H1 (cell line): ENCODE results near the gene PKD1L1. TPM values are rescaled to one million over a fixed set of nuclear protein-coding genes. Genes with fewer than 3 reads are reported as not detected.

Experiments used
- CHD7 ChIP-seq: fragments of 300-600 bp; sonication (generic); IDR thresholded peaks from 2 replicates; pipeline ENCODE4 v1.7.1; 2012; ENCODE audit warnings: low read length, moderate library complexity, mild to moderate bottlenecking, inconsistent platforms; ENCODE audit not compliant: insufficient replicate concordance
- polyA plus RNA-seq, 7 experiments: library from polyadenylated mRNA; depleted of rRNA in 3 of 7; stranded (reverse) in 5 of 7; unstranded in 2 of 7; fragments of >200 nt in 5 of 7; fragments of 200-250 nt in 2 of 7; gene quantifications; 1 replicate in 5 of 7; 2 replicates in 1 of 7; 4 replicates in 1 of 7; pipeline versions ENCODE4 v1.2.1 to v1.2.3, GENCODE V29; 2011 to 2013; ENCODE audit warnings: missing spikeins in 2 of 7, mixed read lengths in 2 of 7
- total RNA-seq: library from RNA; stranded (reverse); fragmentation: NEBNext Ultra II Directional; extraction: Animal tissue kit (Norgen Biotek cat#: 25700); gene quantifications from 2 replicates; pipeline ENCODE4 v1.2.1, GENCODE V29; 2021

PKD1L1 gene
- total and polyA plus RNA-seq, 2 of the 8 experiments (the other 6 are each of a cell fraction or from before 2014, with no cell fraction given), result 0.22 to 0.35 TPM

- no peak for TF ChIP-seq CHD7
- TF ChIP-seq, all 59 proteins: peak for 0
These were observed 105.0 kb downstream of the PKD1L1 start (continued) for GRCh38 chr7:47843291-47843690.
